Breast epithelium (tissue), 4 donors: ENCODE measurements around the gene PRKAR1B. TPM values are rescaled to one million over a fixed set of nuclear protein-coding genes. Genes with fewer than 3 reads are reported as not detected.

ENCODE experiments used
- DNase-seq, 2 donors: peaks; one replicate each; pipeline ENCODE4 v3.0.0-alpha.2; 2019; ENCODE audit warnings: low spot score in 2 of 2
- H3K27ac ChIP-seq, 2 donors: fragments of 200-600 bp; sonication (generic) in 1 of 2; one replicate each; pipeline ENCODE4 v1.5.1; 2016 to 2019; ENCODE audit warnings: mild to moderate bottlenecking in 1 of 2
- H3K27me3 ChIP-seq, 2 donors: fragments of 200-600 bp; sonication (generic) in 1 of 2; one replicate each; pipeline versions ENCODE4 v1.5.1 to v1.6.0; 2017 to 2019; ENCODE audit warnings: control low read depth in 1 of 2, mild to moderate bottlenecking in 1 of 2
- H3K36me3 ChIP-seq: fragments of 200-600 bp; one replicate; pipeline ENCODE4 v1.5.1; 2019
- H3K4me1 ChIP-seq, 2 donors: fragments of 200-600 bp; sonication (generic); one replicate each; pipeline ENCODE4 v1.5.1; 2016 to 2019; ENCODE audit warnings: control low read depth in 1 of 2
- H3K4me3 ChIP-seq, 3 donors: fragments of 200-600 bp; sonication (generic); 1 replicate in 2 of 3; 2 replicates in 1 of 3; pipeline ENCODE4 v1.5.1; 2016 to 2019; ENCODE audit warnings: mild to moderate bottlenecking in 3 of 3, moderate library complexity in 2 of 3
- H3K9me3 ChIP-seq, 2 donors: fragments of 200-600 bp; sonication (generic) in 1 of 2; one replicate each; pipeline ENCODE4 v1.5.1; 2016 to 2019; ENCODE audit warnings: control low read depth in 1 of 2
- CTCF ChIP-seq, 3 donors: fragments of 450-650 bp; IDR thresholded peaks; one replicate each; pipeline ENCODE4 v1.5.1; 2016 to 2017; ENCODE audit warnings: antibody characterized with exemption in 3 of 3, mild to moderate bottlenecking in 3 of 3, moderate library complexity in 3 of 3
- POLR2A ChIP-seq: fragments of 450-650 bp; IDR thresholded peaks from one replicate; pipeline ENCODE4 v1.6.1; 2016; ENCODE audit warnings: antibody characterized with exemption, mild to moderate bottlenecking, moderate library complexity
- POLR2AphosphoS5 ChIP-seq, 3 donors: sonication (generic); formaldehyde crosslinking; IDR thresholded peaks; one replicate each; pipeline ENCODE4 v1.6.1; 2017; ENCODE audit warnings: antibody characterized with exemption in 3 of 3
- intact Hi-C: fragments of 100-400 bp; cut with DNase I; formaldehyde crosslinking; loops from one replicate; pipeline ENCODE4 v1.15.1; 2023; ENCODE audit warnings: low total_unique reads
- total RNA-seq, 3 donors: library from RNA; depleted of rRNA; stranded (reverse); fragments of >200 nt; gene quantifications; one replicate each; pipeline ENCODE4 v1.1.0, GENCODE V29; 2016

Gene PRKAR1B
- total RNA-seq, 3 donors from 2014 or later, result 3.7 to 10.5 (median 7.9) TPM

- intact Hi-C loops, result no loop called here
Observed at GRCh38 chr7:739983-740942, 13.2 kb upstream of the PRKAR1B start.

GRCh38 chr7:739455-739982 lies 12.4 kb upstream of the PRKAR1B start:
- intact Hi-C loops, result no loop called here
- Histone ChIP-seq H3K27me3 (no peaks in the 10 kb centered on the region), H3K4me3 (no peak overlapping the region), H3K4me1 (no peaks in the 10 kb centered on the region), H3K36me3 (no peaks in the 10 kb centered on the region), H3K27ac (no peak overlapping the region), H3K9me3 (peaks cover 0 to 4% of the 10 kb centered on the region in 2 donors)
- DNase-seq, result peak in 1 of 2 donors; percentile 39
- no peak for TF ChIP-seq CTCF (IDR thresholded peaks at IDR 0.05)
- TF ChIP-seq POLR2A, result no peak
- no peak for TF ChIP-seq POLR2AphosphoS5 (IDR thresholded peaks at IDR 0.05)

More at GRCh38 chr7:739983-740942, 13.2 kb upstream of the PRKAR1B start:
- no peak for TF ChIP-seq POLR2AphosphoS5 (IDR thresholded peaks at IDR 0.05)
- no peak for TF ChIP-seq POLR2A
- no peak for TF ChIP-seq CTCF (IDR thresholded peaks at IDR 0.05)
- H3K9me3 ChIP-seq, result no peaks in the 10 kb centered on the region
- peak in 1 of 2 donors; percentile 39 for DNase-seq
- H3K4me3 ChIP-seq, result no peak overlapping the region
- H3K36me3 ChIP-seq, result no peaks in the 10 kb centered on the region
- H3K4me1 ChIP-seq, result no peaks in the 10 kb centered on the region
- H3K27ac ChIP-seq, result no peak overlapping the region
- H3K27me3 ChIP-seq, result no peaks in the 10 kb centered on the region

- peak in 1 of 2 donors; percentile 46 for DNase-seq
Observed at GRCh38 chr7:738723-739454, 11.8 kb upstream of the PRKAR1B start.

GRCh38 chr7:738241-738640 lies 11.2 kb upstream of the PRKAR1B start:
- Histone ChIP-seq H3K9me3 (peaks cover 0 to 11% of the 10 kb centered on the region in 2 donors), H3K4me3 (no peak overlapping the region), H3K27me3 (no peaks in the 10 kb centered on the region), H3K4me1 (no peaks in the 10 kb centered on the region), H3K36me3 (no peaks in the 10 kb centered on the region), H3K27ac (no peak overlapping the region)
- intact Hi-C loops, result no loop called here
- no peak for TF ChIP-seq POLR2A
- no peak for TF ChIP-seq POLR2AphosphoS5 (IDR thresholded peaks at IDR 0.05)
- no peak for TF ChIP-seq CTCF (IDR thresholded peaks at IDR 0.05)
- no peak for DNase-seq

More at GRCh38 chr7:738723-739454, 11.8 kb upstream of the PRKAR1B start:
- H3K4me1 ChIP-seq, result no peaks in the 10 kb centered on the region
- intact Hi-C loops, result no loop called here
- no peak for TF ChIP-seq POLR2AphosphoS5 (IDR thresholded peaks at IDR 0.05)
- H3K27me3 ChIP-seq, result no peaks in the 10 kb centered on the region
- H3K9me3 ChIP-seq, result peaks cover 0 to 10% of the 10 kb centered on the region in 2 donors
- no peak overlapping the region for H3K4me3 ChIP-seq
- H3K36me3 ChIP-seq, result no peaks in the 10 kb centered on the region
- no peak overlapping the region for H3K27ac ChIP-seq

GRCh38 chr7:734808-735207 lies 7.7 kb upstream of the PRKAR1B start:
- Histone ChIP-seq H3K36me3 (no peaks in the 10 kb centered on the region), H3K27me3 (no peaks in the 10 kb centered on the region), H3K4me1 (no peaks in the 10 kb centered on the region), H3K4me3 (no peak overlapping the region), H3K9me3 (peaks cover 0 to 11% of the 10 kb centered on the region in 2 donors), H3K27ac (no peak overlapping the region)
- TF ChIP-seq CTCF (IDR thresholded peaks at IDR 0.05) (no peak), POLR2A (no peak), POLR2AphosphoS5 (IDR thresholded peaks at IDR 0.05) (no peak)
- intact Hi-C loops, result no loop called here
- peak in 1 of 2 donors; percentile 5 for DNase-seq
